SK-N-SH treated with all-trans-retinoic acid at 6 μM for 48 hours (cell line): Measurements from ENCODE around the gene NR2C1.

Source experiments
- ATAC-seq: fragments of 200-7000 bp; cut with Tn5 transposase; 3 replicates; pipeline ENCODE4 v1.9.1; 2020; ENCODE audit warnings: mild to moderate bottlenecking, moderate library complexity
- ARNTL ChIP-seq: fragments of 450-650 bp; formaldehyde crosslinking; IDR thresholded peaks from 2 replicates; pipeline ENCODE4 v1.5.0; 2020; ENCODE audit warnings: low read depth, mild to moderate bottlenecking, moderate library complexity, borderline replicate concordance
- BACH2 ChIP-seq: fragments of 250-450 bp; sonication (Bioruptor Pico); IDR thresholded peaks from 2 replicates; pipeline ENCODE4 v1.9.0; 2021; ENCODE audit warnings: mild to moderate bottlenecking, borderline replicate concordance
- GLIS3 ChIP-seq: fragments of 250-450 bp; sonication (Bioruptor Pico); IDR thresholded peaks from 2 replicates; pipeline ENCODE4 v1.5.0; 2020; ENCODE audit warnings: mild to moderate bottlenecking, moderate library complexity
- ISL1 ChIP-seq: fragments of 250-450 bp; sonication (Bioruptor Pico); IDR thresholded peaks from 2 replicates; pipeline ENCODE4 v2.1.2; 2022; ENCODE audit warnings: mild to moderate bottlenecking, moderate library complexity
- OSR1 ChIP-seq: fragments of 250-450 bp; sonication (Bioruptor Pico); IDR thresholded peaks from 2 replicates; pipeline ENCODE4 v1.8.0; 2022; ENCODE audit warnings: moderate library complexity, mild to moderate bottlenecking, inconsistent platforms
- PPARA ChIP-seq: fragments of 250-450 bp; sonication (Bioruptor Pico); IDR thresholded peaks from 2 replicates; pipeline ENCODE4 v1.5.0; 2020; ENCODE audit warnings: mild to moderate bottlenecking, borderline replicate concordance
- RARB ChIP-seq: fragments of 250-450 bp; sonication (Bioruptor Pico); IDR thresholded peaks from 2 replicates; pipeline ENCODE4 v1.8.0; 2021; ENCODE audit warnings: mild to moderate bottlenecking, moderate library complexity
- SNAI2 ChIP-seq: fragments of 250-450 bp; sonication (Bioruptor Pico); IDR thresholded peaks from 2 replicates; pipeline ENCODE4 v1.5.0; 2020; ENCODE audit warnings: mild to moderate bottlenecking, moderate library complexity
- TCF4 ChIP-seq: fragments of 250-450 bp; sonication (Bioruptor Pico); IDR thresholded peaks from 2 replicates; pipeline ENCODE4 v1.8.0; 2021; ENCODE audit warnings: mild to moderate bottlenecking, moderate library complexity, borderline replicate concordance
- TOX ChIP-seq: fragments of 250-450 bp; sonication (Bioruptor Pico); IDR thresholded peaks from 2 replicates; pipeline ENCODE4 v1.8.0; 2021; ENCODE audit warnings: mild to moderate bottlenecking, moderate library complexity, borderline replicate concordance
- ZC3H10 ChIP-seq: fragments of 250-450 bp; sonication (Bioruptor Pico); IDR thresholded peaks from 2 replicates; pipeline ENCODE4 v1.5.1; 2021; ENCODE audit warnings: mild to moderate bottlenecking, moderate library complexity
- ZFP3 ChIP-seq: fragments of 250-450 bp; sonication (Bioruptor Pico); IDR thresholded peaks from 2 replicates; pipeline ENCODE4 v1.5.0; 2020; ENCODE audit warnings: mild to moderate bottlenecking, moderate library complexity
- ZFP30 ChIP-seq: fragments of 450-650 bp; formaldehyde crosslinking; IDR thresholded peaks from 2 replicates; pipeline ENCODE4 v1.5.0; 2022; ENCODE audit warnings: mild to moderate bottlenecking, moderate library complexity
- ZNF565 ChIP-seq: fragments of 450-650 bp; formaldehyde crosslinking; conservative IDR thresholded peaks from 2 replicates; pipeline ENCODE4 v1.5.0; 2020; ENCODE audit warnings: low read depth, mild to moderate bottlenecking, moderate library complexity
- ZNF70 ChIP-seq: fragments of 450-650 bp; formaldehyde crosslinking; IDR thresholded peaks from 2 replicates; pipeline ENCODE4 v1.5.0; 2020; ENCODE audit warnings: mild to moderate bottlenecking, moderate library complexity
- ZNF8 ChIP-seq: fragments of 450-650 bp; formaldehyde crosslinking; IDR thresholded peaks from 2 replicates; pipeline ENCODE4 v1.5.0; 2020; ENCODE audit warnings: mild to moderate bottlenecking, moderate library complexity
- TF ChIP-seq, protein P1 (sequence below): fragments of 250-450 bp; sonication (Bioruptor Pico); IDR thresholded peaks from 2 replicates; pipeline ENCODE4 v1.5.1; 2021; ENCODE audit warnings: mild to moderate bottlenecking, moderate library complexity
- TF ChIP-seq, protein P2 (sequence below): fragments of 250-450 bp; sonication (Bioruptor Pico); IDR thresholded peaks from 2 replicates; pipeline ENCODE4 v1.5.1; 2020; ENCODE audit warnings: low read depth, mild to moderate bottlenecking, moderate library complexity
- TF ChIP-seq, protein P3 (sequence below): fragments of 250-450 bp; sonication (Bioruptor Pico); IDR thresholded peaks from 2 replicates; pipeline ENCODE4 v1.8.0; 2020; ENCODE audit warnings: mild to moderate bottlenecking, moderate library complexity, borderline replicate concordance
- TF ChIP-seq, protein P4 (sequence below): fragments of 250-450 bp; sonication (Bioruptor Pico); IDR thresholded peaks from 2 replicates; pipeline ENCODE4 v1.5.0; 2020; ENCODE audit warnings: mild to moderate bottlenecking, moderate library complexity

Gene NR2C1

DNA sequence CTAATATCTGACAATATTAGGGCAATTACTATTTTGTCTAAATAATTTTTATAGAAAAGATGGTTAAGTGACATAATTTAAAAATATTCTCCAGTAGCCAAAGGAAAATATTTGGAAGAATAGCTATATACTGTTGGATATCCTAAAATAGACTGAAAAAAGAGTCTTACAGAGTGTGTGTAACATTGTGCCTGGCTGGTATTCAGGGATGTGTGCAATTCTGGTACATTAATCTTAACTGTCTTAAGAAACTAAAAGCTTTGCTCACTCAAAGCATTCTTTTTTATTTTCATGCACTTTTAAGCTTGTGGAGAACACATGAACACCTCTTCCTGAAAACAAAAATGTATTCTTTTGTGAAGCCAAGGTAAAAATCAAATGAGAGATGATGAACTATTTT lies 10.1 kb upstream of the NR2C1 start (continued):
- TF ChIP-seq PPARA (CRISPR knock-in tag) (no peak), TCF4 (CRISPR knock-in tag) (no peak)
- TF ChIP-seq, all 23 proteins: peak for 0

DNA sequence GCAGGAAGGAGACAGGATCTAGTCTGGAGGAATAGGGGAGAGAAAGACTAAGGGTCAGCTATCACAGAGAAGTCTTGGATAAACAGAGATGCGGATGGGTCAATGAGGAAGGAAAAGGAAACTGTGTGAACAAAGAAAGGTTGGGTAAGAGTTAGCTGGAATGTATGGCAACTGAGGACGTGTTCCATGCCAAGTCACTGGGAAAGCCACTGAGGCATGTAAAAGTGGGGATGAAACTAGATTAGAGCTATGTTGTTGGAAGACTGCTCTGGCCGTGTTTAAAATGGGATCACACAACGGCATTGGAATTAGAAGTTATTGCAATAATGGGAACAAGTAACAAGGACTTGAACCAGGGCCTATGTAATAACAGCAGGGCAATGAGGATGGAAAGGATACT lies 3.9 kb upstream of the NR2C1 start:
- no peak for TF ChIP-seq SNAI2 (CRISPR knock-in tag)
- no peak for TF ChIP-seq ZC3H10
- TF ChIP-seq RARB (CRISPR knock-in tag) = no peak
- no peak for TF ChIP-seq OSR1
- TF ChIP-seq, protein P1, sequence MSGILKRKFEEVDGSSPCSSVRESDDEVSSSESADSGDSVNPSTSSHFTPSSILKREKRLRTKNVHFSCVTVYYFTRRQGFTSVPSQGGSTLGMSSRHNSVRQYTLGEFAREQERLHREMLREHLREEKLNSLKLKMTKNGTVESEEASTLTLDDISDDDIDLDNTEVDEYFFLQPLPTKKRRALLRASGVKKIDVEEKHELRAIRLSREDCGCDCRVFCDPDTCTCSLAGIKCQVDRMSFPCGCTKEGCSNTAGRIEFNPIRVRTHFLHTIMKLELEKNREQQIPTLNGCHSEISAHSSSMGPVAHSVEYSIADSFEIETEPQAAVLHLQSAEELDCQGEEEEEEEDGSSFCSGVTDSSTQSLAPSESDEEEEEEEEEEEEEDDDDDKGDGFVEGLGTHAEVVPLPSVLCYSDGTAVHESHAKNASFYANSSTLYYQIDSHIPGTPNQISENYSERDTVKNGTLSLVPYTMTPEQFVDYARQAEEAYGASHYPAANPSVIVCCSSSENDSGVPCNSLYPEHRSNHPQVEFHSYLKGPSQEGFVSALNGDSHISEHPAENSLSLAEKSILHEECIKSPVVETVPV (CRISPR knock-in tag) = no peak
- TF ChIP-seq, protein P2, sequence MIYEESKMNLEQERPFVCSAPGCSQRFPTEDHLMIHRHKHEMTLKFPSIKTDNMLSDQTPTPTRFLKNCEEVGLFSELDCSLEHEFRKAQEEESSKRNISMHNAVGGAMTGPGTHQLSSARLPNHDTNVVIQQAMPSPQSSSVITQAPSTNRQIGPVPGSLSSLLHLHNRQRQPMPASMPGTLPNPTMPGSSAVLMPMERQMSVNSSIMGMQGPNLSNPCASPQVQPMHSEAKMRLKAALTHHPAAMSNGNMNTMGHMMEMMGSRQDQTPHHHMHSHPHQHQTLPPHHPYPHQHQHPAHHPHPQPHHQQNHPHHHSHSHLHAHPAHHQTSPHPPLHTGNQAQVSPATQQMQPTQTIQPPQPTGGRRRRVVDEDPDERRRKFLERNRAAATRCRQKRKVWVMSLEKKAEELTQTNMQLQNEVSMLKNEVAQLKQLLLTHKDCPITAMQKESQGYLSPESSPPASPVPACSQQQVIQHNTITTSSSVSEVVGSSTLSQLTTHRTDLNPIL (CRISPR knock-in tag) = no peak
- no peak for TF ChIP-seq ZNF565 (CRISPR knock-in tag)
- no peak for TF ChIP-seq GLIS3 (CRISPR knock-in tag)
- ATAC-seq = no peak

DNA sequence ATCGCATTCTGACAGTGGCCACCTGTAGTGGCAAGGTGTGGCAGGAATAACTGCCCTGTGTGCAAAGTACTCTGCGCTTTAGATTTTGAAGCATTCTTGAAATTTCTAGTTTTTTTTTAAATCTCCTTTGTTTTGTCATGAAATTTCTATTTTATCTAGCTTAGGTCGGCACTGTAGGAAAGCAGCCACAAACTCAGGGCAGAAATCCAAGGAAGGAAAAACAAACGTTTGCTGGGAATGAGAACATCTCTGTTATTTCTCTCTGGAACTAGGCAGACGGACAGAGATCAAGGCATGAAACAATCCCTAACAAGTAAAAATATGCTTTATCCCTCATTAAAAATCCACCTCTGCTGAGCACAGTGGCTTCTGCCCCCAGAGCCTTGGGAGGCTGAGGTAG lies 1.3 kb upstream of the NR2C1 start:
- TF ChIP-seq TCF4 (CRISPR knock-in tag) (no peak), TOX (CRISPR knock-in tag) (no peak), GLIS3 (CRISPR knock-in tag) (no peak), ZNF565 (CRISPR knock-in tag) (no peak), ISL1 (CRISPR knock-in tag) (no peak), ZNF70 (CRISPR knock-in tag) (no peak), ZC3H10 (no peak), RARB (CRISPR knock-in tag) (no peak), SNAI2 (CRISPR knock-in tag) (no peak), OSR1 (no peak), ARNTL (CRISPR knock-in tag) (no peak)
- TF ChIP-seq, protein P3, sequence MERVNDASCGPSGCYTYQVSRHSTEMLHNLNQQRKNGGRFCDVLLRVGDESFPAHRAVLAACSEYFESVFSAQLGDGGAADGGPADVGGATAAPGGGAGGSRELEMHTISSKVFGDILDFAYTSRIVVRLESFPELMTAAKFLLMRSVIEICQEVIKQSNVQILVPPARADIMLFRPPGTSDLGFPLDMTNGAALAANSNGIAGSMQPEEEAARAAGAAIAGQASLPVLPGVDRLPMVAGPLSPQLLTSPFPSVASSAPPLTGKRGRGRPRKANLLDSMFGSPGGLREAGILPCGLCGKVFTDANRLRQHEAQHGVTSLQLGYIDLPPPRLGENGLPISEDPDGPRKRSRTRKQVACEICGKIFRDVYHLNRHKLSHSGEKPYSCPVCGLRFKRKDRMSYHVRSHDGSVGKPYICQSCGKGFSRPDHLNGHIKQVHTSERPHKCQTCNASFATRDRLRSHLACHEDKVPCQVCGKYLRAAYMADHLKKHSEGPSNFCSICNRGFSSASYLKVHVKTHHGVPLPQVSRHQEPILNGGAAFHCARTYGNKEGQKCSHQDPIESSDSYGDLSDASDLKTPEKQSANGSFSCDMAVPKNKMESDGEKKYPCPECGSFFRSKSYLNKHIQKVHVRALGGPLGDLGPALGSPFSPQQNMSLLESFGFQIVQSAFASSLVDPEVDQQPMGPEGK (CRISPR knock-in tag) = no peak
- TF ChIP-seq, protein P2 (CRISPR knock-in tag) = no peak
- TF ChIP-seq, protein P4, sequence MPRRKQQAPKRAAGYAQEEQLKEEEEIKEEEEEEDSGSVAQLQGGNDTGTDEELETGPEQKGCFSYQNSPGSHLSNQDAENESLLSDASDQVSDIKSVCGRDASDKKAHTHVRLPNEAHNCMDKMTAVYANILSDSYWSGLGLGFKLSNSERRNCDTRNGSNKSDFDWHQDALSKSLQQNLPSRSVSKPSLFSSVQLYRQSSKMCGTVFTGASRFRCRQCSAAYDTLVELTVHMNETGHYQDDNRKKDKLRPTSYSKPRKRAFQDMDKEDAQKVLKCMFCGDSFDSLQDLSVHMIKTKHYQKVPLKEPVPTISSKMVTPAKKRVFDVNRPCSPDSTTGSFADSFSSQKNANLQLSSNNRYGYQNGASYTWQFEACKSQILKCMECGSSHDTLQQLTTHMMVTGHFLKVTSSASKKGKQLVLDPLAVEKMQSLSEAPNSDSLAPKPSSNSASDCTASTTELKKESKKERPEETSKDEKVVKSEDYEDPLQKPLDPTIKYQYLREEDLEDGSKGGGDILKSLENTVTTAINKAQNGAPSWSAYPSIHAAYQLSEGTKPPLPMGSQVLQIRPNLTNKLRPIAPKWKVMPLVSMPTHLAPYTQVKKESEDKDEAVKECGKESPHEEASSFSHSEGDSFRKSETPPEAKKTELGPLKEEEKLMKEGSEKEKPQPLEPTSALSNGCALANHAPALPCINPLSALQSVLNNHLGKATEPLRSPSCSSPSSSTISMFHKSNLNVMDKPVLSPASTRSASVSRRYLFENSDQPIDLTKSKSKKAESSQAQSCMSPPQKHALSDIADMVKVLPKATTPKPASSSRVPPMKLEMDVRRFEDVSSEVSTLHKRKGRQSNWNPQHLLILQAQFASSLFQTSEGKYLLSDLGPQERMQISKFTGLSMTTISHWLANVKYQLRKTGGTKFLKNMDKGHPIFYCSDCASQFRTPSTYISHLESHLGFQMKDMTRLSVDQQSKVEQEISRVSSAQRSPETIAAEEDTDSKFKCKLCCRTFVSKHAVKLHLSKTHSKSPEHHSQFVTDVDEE (CRISPR knock-in tag) = no peak
- no peak for ATAC-seq

DNA sequence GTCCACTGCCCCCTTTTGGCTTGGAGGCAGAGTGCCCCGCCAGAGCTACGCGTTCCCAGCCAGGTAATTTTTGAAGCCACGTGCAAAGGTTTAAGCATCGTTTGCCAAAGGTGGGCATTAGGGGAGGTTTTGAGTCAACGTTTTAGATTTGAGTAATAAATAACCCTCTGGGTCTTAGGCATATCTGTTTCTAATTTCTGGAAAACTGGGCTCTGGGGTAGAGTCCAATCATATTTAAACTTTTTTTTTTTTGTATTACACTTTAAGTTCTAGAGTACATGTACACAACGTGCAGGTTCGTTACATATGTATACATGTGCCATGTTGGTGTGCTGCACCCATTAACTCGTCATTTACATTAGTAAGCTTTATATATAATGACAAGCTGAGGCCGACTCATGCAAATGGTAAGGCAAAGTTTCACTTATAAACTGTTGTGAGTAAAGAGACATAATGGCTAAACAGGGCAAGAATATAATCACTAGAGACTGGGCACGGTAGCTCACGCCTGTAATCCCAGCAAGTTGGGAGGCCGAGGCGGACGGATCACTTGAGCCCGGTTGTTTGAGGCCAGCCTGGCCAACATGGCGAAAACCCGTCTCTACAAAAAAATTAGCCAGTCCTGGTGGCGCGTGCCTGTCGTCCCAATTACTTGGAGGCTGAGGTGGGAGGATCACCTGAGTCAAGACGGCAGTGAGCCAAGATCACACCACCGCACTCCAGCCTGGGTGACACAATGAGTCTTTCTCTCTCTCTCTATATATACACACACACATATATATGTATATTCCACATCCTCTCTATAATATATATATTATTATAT lies 491 bp upstream of the NR2C1 start:
- no peak; the same call in 2 of the 3 replicates for ATAC-seq
- TF ChIP-seq BACH2 (CRISPR knock-in tag) (no peak), ZFP3 (CRISPR knock-in tag) (no peak), TOX (CRISPR knock-in tag) (no peak), OSR1 (no peak), SNAI2 (CRISPR knock-in tag) (no peak), ZNF8 (CRISPR knock-in tag) (no peak), ZFP30 (CRISPR knock-in tag) (no peak), ISL1 (CRISPR knock-in tag) (no peak), RARB (CRISPR knock-in tag) (no peak)
- TF ChIP-seq, protein P4 (CRISPR knock-in tag) = no peak
- TF ChIP-seq, all 23 proteins: peak for 0
